Panc1 (cell line): ENCODE data around the gene SMOC2.

Experiments
- CTCF ChIP-seq: fragments of 450-650 bp; IDR thresholded peaks from 2 replicates; pipeline ENCODE4 v1.5.1; 2017; ENCODE audit warnings: mild to moderate bottlenecking
- REST ChIP-seq, 2 experiments: IDR thresholded peaks; 2 replicates each; pipeline ENCODE4 v1.6.1; 2011 to 2012; ENCODE audit warnings: low read depth in 2 of 2, control low read depth in 1 of 2, low read length in 1 of 2, mild to moderate bottlenecking in 1 of 2, moderate library complexity in 1 of 2; ENCODE audit not compliant: insufficient read depth in 1 of 2

DNA sequence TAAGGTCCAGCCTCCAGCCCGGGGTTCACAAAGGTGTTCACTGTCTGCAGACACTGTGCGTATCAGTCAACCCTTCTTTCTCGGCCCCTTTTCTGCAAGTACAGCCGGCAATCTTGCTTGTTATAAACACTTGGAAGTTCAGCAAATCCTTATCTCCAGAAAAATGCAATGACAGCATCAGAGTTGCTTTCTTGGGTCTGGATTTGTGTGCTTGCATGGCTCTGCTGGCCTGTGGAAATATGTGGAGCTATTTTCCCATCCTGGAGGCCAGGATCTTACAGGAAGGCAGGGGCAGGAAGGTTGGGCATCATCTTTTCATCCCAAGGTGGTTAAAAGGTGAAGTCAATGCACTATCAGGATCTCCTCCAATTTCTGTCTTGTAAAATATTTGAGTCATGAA lies 100.3 kb downstream of the SMOC2 start:
- TF ChIP-seq CTCF (no peak), REST (IDR thresholded peaks at IDR 0.05; ENCODE audit: insufficient read depth in 1 of 2, low read depth in 2 of 2, low read length in 1 of 2) (no peak)
